GM19035 (cell line): ENCODE results near the gene EPHA5.

Experiments used
- ATAC-seq: cut with Tn5 transposase; IDR thresholded peaks from one replicate; pipeline ENCODE4 v1.9.1; 2021; ENCODE audit not compliant: unreplicated experiment

EPHA5 gene

GRCh38 chr4:65670331-65671031 is at the start of gene EPHA5:
TSS of gene EPHA5 (minus strand) at chr4:65670489. CDS start at chr4:65669742, 747 bp downstream.
- no peak for ATAC-seq

- ATAC-seq, result no peak
Observed at GRCh38 chr4:65719635-65720034, 49.3 kb upstream of the EPHA5 start.

GRCh38 chr4:65698631-65699030 is 28.3 kb upstream of the EPHA5 start:
- ATAC-seq, result no peak

- no peak for ATAC-seq
Observed at GRCh38 chr4:65696436-65696835, 26.1 kb upstream of the EPHA5 start.

GRCh38 chr4:65671372-65671771 is 1.1 kb upstream of the EPHA5 start:
- ATAC-seq, result no peak

- no peak for ATAC-seq
Observed at GRCh38 chr4:65670020-65670330, 314 bp downstream of the EPHA5 start.

- ATAC-seq, result no peak
Observed at GRCh38 chr4:65669111-65670019, 924 bp downstream of the EPHA5 start.

GRCh38 chr4:65668201-65669089 is 1.8 kb downstream of the EPHA5 start:
- ATAC-seq, result no peak

- ATAC-seq, result no peak
Observed at GRCh38 chr4:65667506-65668041, 2.7 kb downstream of the EPHA5 start.

- ATAC-seq, result no peak
Observed at GRCh38 chr4:65665771-65666523, 4.3 kb downstream of the EPHA5 start.

GRCh38 chr4:65661471-65661870 is 8.8 kb downstream of the EPHA5 start:
- ATAC-seq, result no peak

- ATAC-seq, result no peak
Observed at GRCh38 chr4:65658117-65658516, 12.2 kb downstream of the EPHA5 start.

GRCh38 chr4:65656008-65656407 is 14.3 kb downstream of the EPHA5 start:
- no peak for ATAC-seq

- ATAC-seq, result no peak
Observed at GRCh38 chr4:65654976-65655375, 15.3 kb downstream of the EPHA5 start.

GRCh38 chr4:65653740-65654361 is 16.4 kb downstream of the EPHA5 start:
- ATAC-seq, result no peak

GRCh38 chr4:65651751-65652150 is 18.5 kb downstream of the EPHA5 start:
- ATAC-seq, result no peak

GRCh38 chr4:65651031-65651430 is 19.3 kb downstream of the EPHA5 start:
- no peak for ATAC-seq

- no peak for ATAC-seq
Observed at GRCh38 chr4:65646136-65646535, 24.2 kb downstream of the EPHA5 start.

- ATAC-seq, result no peak
Observed at GRCh38 chr4:65645185-65645584, 25.1 kb downstream of the EPHA5 start.
